IMR-90 (cell line): ENCODE results near the gene NKTR.

Experiments used
- MAFK ChIP-seq: IDR thresholded peaks from 2 replicates; pipeline ENCODE4 v1.6.1; 2012; ENCODE audit warnings: low read depth, low read length, improper control_type of control experiment
- POLR2A ChIP-seq: IDR thresholded peaks from 2 replicates; pipeline ENCODE4 v1.6.1; 2012; ENCODE audit warnings: mild to moderate bottlenecking, low read depth, low read length
- SMC3 ChIP-seq: fragments of 150-350 bp; IDR thresholded peaks from 2 replicates; pipeline ENCODE4 v1.6.1; 2016; ENCODE audit warnings: low read depth, mild to moderate bottlenecking, antibody characterized with exemption, low read length, moderate library complexity
- TF ChIP-seq, protein P1 (sequence below): fragments of 150-350 bp; IDR thresholded peaks from 2 replicates; pipeline ENCODE4 v1.6.1; 2016; ENCODE audit warnings: low read depth, mild to moderate bottlenecking, low read length, moderate library complexity, borderline replicate concordance
- TF ChIP-seq, protein P2 (sequence below): conservative IDR thresholded peaks from 2 replicates; pipeline ENCODE4 v1.5.1; 2012; ENCODE audit warnings: mild to moderate bottlenecking, low read depth, low read length, improper control_type of control experiment
- TF ChIP-seq, protein P3 (sequence below): fragments of 150-350 bp; IDR thresholded peaks from 2 replicates; pipeline ENCODE4 v1.6.1; 2017; ENCODE audit warnings: mild to moderate bottlenecking, antibody characterized with exemption, low read length, low read depth

DNA sequence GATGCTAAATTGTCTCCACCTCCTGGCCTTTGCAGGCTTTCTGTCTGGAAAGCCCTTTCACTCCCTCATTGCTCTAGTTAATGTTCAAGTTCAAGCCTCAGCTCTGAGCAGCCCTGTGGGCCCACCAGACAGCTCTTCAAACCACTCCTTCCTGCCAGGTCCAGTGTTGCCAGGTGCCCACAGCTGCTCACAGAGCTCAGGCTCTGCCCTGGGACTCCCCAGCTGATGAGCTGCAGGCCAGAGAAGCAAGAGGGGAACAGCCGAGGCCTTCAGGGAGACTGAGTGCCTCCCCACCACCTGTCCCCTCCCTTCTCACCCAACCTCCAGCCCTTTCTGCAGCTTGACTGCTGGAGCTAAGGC lies 51.7 kb downstream of the NKTR start:
- TF ChIP-seq, protein P1, sequence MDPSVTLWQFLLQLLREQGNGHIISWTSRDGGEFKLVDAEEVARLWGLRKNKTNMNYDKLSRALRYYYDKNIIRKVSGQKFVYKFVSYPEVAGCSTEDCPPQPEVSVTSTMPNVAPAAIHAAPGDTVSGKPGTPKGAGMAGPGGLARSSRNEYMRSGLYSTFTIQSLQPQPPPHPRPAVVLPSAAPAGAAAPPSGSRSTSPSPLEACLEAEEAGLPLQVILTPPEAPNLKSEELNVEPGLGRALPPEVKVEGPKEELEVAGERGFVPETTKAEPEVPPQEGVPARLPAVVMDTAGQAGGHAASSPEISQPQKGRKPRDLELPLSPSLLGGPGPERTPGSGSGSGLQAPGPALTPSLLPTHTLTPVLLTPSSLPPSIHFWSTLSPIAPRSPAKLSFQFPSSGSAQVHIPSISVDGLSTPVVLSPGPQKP = no peak
- TF ChIP-seq, protein P2, sequence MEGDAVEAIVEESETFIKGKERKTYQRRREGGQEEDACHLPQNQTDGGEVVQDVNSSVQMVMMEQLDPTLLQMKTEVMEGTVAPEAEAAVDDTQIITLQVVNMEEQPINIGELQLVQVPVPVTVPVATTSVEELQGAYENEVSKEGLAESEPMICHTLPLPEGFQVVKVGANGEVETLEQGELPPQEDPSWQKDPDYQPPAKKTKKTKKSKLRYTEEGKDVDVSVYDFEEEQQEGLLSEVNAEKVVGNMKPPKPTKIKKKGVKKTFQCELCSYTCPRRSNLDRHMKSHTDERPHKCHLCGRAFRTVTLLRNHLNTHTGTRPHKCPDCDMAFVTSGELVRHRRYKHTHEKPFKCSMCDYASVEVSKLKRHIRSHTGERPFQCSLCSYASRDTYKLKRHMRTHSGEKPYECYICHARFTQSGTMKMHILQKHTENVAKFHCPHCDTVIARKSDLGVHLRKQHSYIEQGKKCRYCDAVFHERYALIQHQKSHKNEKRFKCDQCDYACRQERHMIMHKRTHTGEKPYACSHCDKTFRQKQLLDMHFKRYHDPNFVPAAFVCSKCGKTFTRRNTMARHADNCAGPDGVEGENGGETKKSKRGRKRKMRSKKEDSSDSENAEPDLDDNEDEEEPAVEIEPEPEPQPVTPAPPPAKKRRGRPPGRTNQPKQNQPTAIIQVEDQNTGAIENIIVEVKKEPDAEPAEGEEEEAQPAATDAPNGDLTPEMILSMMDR = no peak
- no peak for TF ChIP-seq MAFK
- TF ChIP-seq POLR2A = no peak
- TF ChIP-seq SMC3 = no peak
- TF ChIP-seq, protein P3, sequence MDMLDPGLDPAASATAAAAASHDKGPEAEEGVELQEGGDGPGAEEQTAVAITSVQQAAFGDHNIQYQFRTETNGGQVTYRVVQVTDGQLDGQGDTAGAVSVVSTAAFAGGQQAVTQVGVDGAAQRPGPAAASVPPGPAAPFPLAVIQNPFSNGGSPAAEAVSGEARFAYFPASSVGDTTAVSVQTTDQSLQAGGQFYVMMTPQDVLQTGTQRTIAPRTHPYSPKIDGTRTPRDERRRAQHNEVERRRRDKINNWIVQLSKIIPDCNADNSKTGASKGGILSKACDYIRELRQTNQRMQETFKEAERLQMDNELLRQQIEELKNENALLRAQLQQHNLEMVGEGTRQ = no peak
